Neural progenitor cell (in vitro differentiated cells): Measurements from ENCODE around the gene RAI1.

Experiments
- CTCF ChIP-seq: fragments of 200-600 bp; sonication (generic); IDR thresholded peaks from 2 replicates; pipeline ENCODE4 v1.5.1; 2017; ENCODE audit warnings: antibody characterized with exemption, mild to moderate bottlenecking
- EZH2phosphoT487 ChIP-seq: fragments of 200-600 bp; sonication (generic); IDR thresholded peaks from 2 replicates; pipeline ENCODE4 v1.6.1; 2017; ENCODE audit warnings: antibody characterized with exemption

GRCh38 chr17:17683710-17684365 lies 2.6 kb downstream of the RAI1 start:
- TF ChIP-seq CTCF (no peak), EZH2phosphoT487 (no peak)
